ENCODE data around the gene KRTAP12-1. TPM values are rescaled to one million over a fixed set of nuclear protein-coding genes. Genes with fewer than 3 reads are reported as not detected.
"Not testable (repeated sequence)": the region's sequence is repeated elsewhere in the genome, so short reads cannot be mapped to it uniquely, and the experiment has no call there.

The KRTAP12-1 gene
- total and polyA plus RNA-seq, 2 donors (not counting 1 experiment from before 2014, with no cell fraction given), result not detected

DNA sequence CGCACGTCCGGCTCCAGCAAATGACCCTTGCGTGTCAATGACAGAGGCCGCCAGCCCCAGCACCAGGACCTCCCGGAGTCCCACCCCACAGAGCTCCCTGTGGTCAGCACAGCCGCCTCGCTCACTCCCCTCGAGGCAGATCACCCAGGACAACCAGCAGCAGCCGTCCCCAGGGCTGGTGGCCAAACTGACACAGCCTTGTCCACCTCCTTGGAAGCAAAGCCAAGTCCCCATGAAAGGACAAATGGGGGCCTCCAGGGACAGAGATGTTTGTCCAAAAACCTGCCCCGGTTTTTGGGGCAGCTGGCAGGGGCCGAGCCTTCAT is 42.7 kb downstream of the KRTAP12-1 start:
- H2AFZ ChIP-seq (ENCODE audit: low read length), result no peak overlapping the region
- H3K4me3 ChIP-seq (replicated peaks in 1 of 4; ENCODE audit: control extremely low read depth in 1 of 4, insufficient read depth in 1 of 4, low read depth in 3 of 4, low read length in 4 of 4), result no peak overlapping the region
- no peak for DNase-seq (ENCODE audit: low read depth in 2 of 2)
- no peaks in the 10 kb centered on the region for H4K20me1 ChIP-seq (ENCODE audit: control insufficient read depth, extremely low read depth, insufficient read depth, low read length)
- H3K4me1 ChIP-seq (ENCODE audit: control insufficient read depth, extremely low read depth, insufficient read depth, low read length), result no peaks in the 10 kb centered on the region
- H3K4me2 ChIP-seq (ENCODE audit: extremely low read depth, insufficient read depth, low read length), result no peak overlapping the region
- no peak overlapping the region for H3K27ac ChIP-seq (ENCODE audit: insufficient read depth, low read length)
- no peak for TF ChIP-seq EZH2 (IDR thresholded peaks at IDR 0.05; ENCODE audit: low read length, missing control alignments)
- no peak for TF ChIP-seq CTCF (conservative IDR thresholded peaks at IDR 0.05 in 1 of 2, IDR thresholded peaks at IDR 0.05 in 1 of 2; ENCODE audit: low read depth in 1 of 2, low read length in 2 of 2)
- no peaks in the 10 kb centered on the region for H3K79me2 ChIP-seq (ENCODE audit: control insufficient read depth, insufficient read depth, low read length)
- H3K36me3 ChIP-seq (ENCODE audit: control insufficient read depth, insufficient read depth, low read length), result no peaks in the 10 kb centered on the region
- no peaks in the 10 kb centered on the region for H3K9me3 ChIP-seq (ENCODE audit: control insufficient read depth, insufficient read depth, low read depth, low read length)
- no peak overlapping the region for H3K9ac ChIP-seq (ENCODE audit: insufficient read depth, low read length)
- no peaks in the 10 kb centered on the region for H3K27me3 ChIP-seq (ENCODE audit: control insufficient read depth, insufficient read depth, low read length)

GRCh38 chr21:44638506-44639330 is 43.2 kb downstream of the KRTAP12-1 start:
- not testable (repeated sequence) for H4K20me1 ChIP-seq (ENCODE audit: control insufficient read depth, extremely low read depth, insufficient read depth, low read length); DNase-seq (ENCODE audit: low read depth in 2 of 2); H3K27ac ChIP-seq (ENCODE audit: insufficient read depth, low read length); H3K4me1 ChIP-seq (ENCODE audit: control insufficient read depth, extremely low read depth, insufficient read depth, low read length); H3K9me3 ChIP-seq (ENCODE audit: control insufficient read depth, insufficient read depth, low read depth, low read length); H3K4me2 ChIP-seq (ENCODE audit: extremely low read depth, insufficient read depth, low read length); H3K79me2 ChIP-seq (ENCODE audit: control insufficient read depth, insufficient read depth, low read length); H2AFZ ChIP-seq (ENCODE audit: low read length); H3K36me3 ChIP-seq (ENCODE audit: control insufficient read depth, insufficient read depth, low read length); H3K27me3 ChIP-seq (ENCODE audit: control insufficient read depth, insufficient read depth, low read length); H3K4me3 ChIP-seq (replicated peaks in 1 of 4; ENCODE audit: control extremely low read depth in 1 of 4, insufficient read depth in 1 of 4, low read depth in 3 of 4, low read length in 4 of 4); H3K9ac ChIP-seq (ENCODE audit: insufficient read depth, low read length)

DNA sequence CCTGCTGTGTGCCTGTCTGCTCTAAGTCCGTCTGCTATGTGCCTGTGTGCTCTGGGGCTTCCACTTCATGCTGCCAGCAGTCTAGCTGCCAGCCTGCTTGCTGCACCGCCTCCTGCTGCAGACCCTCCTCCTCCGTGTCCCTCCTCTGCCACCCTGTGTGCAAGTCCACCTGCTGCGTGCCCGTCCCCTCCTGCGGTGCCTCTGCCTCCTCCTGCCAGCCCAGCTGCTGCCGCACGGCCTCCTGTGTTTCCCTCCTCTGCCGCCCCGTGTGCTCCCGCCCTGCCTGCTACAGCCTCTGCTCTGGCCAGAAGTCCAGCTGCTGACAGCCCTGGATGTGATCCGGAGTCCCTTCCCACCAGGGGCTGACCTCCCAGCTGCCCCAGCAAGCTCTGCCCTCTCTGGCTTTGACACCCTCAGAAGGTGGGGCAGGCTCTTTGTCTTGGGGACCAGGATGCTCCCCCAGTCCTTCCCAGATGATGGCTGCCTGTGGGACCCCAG is 44.1 kb downstream of the KRTAP12-1 start:
- not testable (repeated sequence) for DNase-seq (ENCODE audit: low read depth in 2 of 2); H3K9me3 ChIP-seq (ENCODE audit: control insufficient read depth, insufficient read depth, low read depth, low read length); H3K27me3 ChIP-seq (ENCODE audit: control insufficient read depth, insufficient read depth, low read length); H2AFZ ChIP-seq (ENCODE audit: low read length); H3K36me3 ChIP-seq (ENCODE audit: control insufficient read depth, insufficient read depth, low read length); H3K9ac ChIP-seq (ENCODE audit: insufficient read depth, low read length); H3K4me1 ChIP-seq (ENCODE audit: control insufficient read depth, extremely low read depth, insufficient read depth, low read length); H3K4me2 ChIP-seq (ENCODE audit: extremely low read depth, insufficient read depth, low read length); H3K4me3 ChIP-seq (replicated peaks in 1 of 4; ENCODE audit: control extremely low read depth in 1 of 4, insufficient read depth in 1 of 4, low read depth in 3 of 4, low read length in 4 of 4); H3K79me2 ChIP-seq (ENCODE audit: control insufficient read depth, insufficient read depth, low read length); H3K27ac ChIP-seq (ENCODE audit: insufficient read depth, low read length); H4K20me1 ChIP-seq (ENCODE audit: control insufficient read depth, extremely low read depth, insufficient read depth, low read length)

All from fibroblast of lung (primary cell).